Right forelimb (tissue), 1 donor: ENCODE data around the gene KRT83.
"Not testable (repeated sequence)": the region's sequence is repeated elsewhere in the genome, so short reads cannot be mapped to it uniquely, and the experiment has no call there.

Experiments
- DNase-seq: peaks from one replicate; pipeline ENCODE4 v3.0.0-alpha.2; 2018

The KRT83 gene

GRCh38 chr12:52307836-52308805 lies 13.1 kb downstream of the KRT83 start:
- DNase-seq: peak; percentile 72

- no peak for DNase-seq
These were observed 14.5 kb downstream of the KRT83 start for GRCh38 chr12:52306731-52307130.

- no peak for DNase-seq
These were observed 15.1 kb downstream of the KRT83 start for GRCh38 chr12:52305921-52306705.

GRCh38 chr12:52304941-52305411 lies 16.2 kb downstream of the KRT83 start:
- DNase-seq: not testable (repeated sequence)

- not testable (repeated sequence) for DNase-seq
These were observed 18.8 kb downstream of the KRT83 start for GRCh38 chr12:52302242-52302914.

GRCh38 chr12:52301721-52302120 lies 19.5 kb downstream of the KRT83 start:
- not testable (repeated sequence) for DNase-seq

- no peak for DNase-seq
These were observed 20.2 kb downstream of the KRT83 start for GRCh38 chr12:52300796-52301691.

GRCh38 chr12:52298677-52299190 lies 22.5 kb downstream of the KRT83 start:
- no peak for DNase-seq

GRCh38 chr12:52296572-52297215 lies 24.5 kb downstream of the KRT83 start:
- DNase-seq: no peak

- no peak for DNase-seq
These were observed 25.5 kb downstream of the KRT83 start for GRCh38 chr12:52295663-52296062.

- no peak for DNase-seq
These were observed 26.4 kb downstream of the KRT83 start for GRCh38 chr12:52294803-52295202.

GRCh38 chr12:52293926-52294325 lies 27.3 kb downstream of the KRT83 start:
- no peak for DNase-seq

GRCh38 chr12:52291267-52291935 lies 29.8 kb downstream of the KRT83 start, which contains the start of gene KRT81:
Gene KRT81 (minus strand): TSS chr12:52291534. CDS start chr12:52291465, 69 bp downstream.
- no peak for DNase-seq

GRCh38 chr12:52290483-52291134 lies 30.6 kb downstream of the KRT83 start:
- DNase-seq: not testable (repeated sequence)

- DNase-seq: not testable (repeated sequence)
These were observed 33.1 kb downstream of the KRT83 start for GRCh38 chr12:52287816-52288805.

- DNase-seq: not testable (repeated sequence)
These were observed 34.1 kb downstream of the KRT83 start for GRCh38 chr12:52286857-52287785.

GRCh38 chr12:52285851-52286530 lies 35.2 kb downstream of the KRT83 start:
- DNase-seq: no peak
